Vagina (tissue), 2 donors: ENCODE data around the gene KIAA2012.

ENCODE experiments used
- CTCF ChIP-seq, 3 experiments: fragments of 450-650 bp in 2 of 3; fragments of 200-600 bp in 1 of 3; sonication (generic) in 1 of 3; IDR thresholded peaks; one replicate each; pipeline ENCODE4 v1.5.1; 2017 to 2019; ENCODE audit warnings: antibody characterized with exemption in 3 of 3, mild to moderate bottlenecking in 2 of 3, moderate library complexity in 2 of 3
- POLR2A ChIP-seq, 2 donors: fragments of 450-650 bp; IDR thresholded peaks; one replicate each; pipeline ENCODE4 v1.6.1; 2017; ENCODE audit warnings: antibody characterized with exemption in 2 of 2, mild to moderate bottlenecking in 2 of 2, moderate library complexity in 2 of 2

GRCh38 chr2:202072737-202073401, at the start of gene KIAA2012:
- no peak for TF ChIP-seq POLR2A (IDR thresholded peaks at IDR 0.05)
- TF ChIP-seq CTCF (IDR thresholded peaks at IDR 0.05) = no peak
